Measurements from ENCODE around the gene TEX22.

The TEX22 gene

DNA sequence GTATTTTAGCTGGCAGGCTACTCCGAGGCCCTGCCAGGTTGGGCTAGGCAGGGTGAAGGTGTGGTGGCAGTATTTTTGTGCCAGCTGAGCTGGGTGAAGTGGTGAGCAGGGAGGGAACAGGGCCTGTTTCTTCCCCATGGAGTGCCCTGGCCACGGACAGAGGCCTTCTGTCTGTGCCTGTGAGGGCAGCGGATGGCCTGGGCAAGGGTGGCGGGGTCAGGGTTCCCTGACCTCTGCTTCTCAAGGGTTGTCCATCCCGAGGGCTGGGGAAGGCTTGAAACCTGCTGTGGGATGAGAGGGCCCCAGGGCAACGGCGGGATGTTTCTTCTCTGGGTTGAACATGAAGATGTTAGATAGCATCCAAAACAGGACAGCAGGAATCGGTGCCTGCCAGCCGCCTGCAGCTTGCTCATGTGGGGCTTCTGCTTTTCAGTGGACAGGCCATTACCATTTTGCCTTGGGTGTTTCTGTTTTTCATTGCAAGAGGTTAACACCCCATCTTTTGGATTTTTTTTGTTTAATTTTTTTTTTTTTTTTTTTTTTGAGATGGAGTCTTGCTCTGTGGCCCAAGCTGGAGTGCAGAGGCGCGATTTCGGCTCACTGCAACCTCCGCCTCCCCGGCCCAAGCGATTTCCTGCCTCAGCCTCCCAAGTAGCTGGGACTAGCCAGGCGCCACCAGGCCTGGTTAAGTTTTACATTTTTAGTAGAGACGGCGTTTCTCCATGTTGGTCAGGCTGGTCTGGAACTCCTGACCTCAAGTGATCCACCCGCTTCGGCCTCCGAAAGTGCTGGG is 24.6 kb downstream of the TEX22 start:
- DNase-seq, result no peak

- no peak for DNase-seq
Measured at GRCh38 chr14:105423488-105424195, 25.3 kb downstream of the TEX22 start.

- no peak for DNase-seq
Measured at GRCh38 chr14:105424861-105425260, 26.5 kb downstream of the TEX22 start.

DNA sequence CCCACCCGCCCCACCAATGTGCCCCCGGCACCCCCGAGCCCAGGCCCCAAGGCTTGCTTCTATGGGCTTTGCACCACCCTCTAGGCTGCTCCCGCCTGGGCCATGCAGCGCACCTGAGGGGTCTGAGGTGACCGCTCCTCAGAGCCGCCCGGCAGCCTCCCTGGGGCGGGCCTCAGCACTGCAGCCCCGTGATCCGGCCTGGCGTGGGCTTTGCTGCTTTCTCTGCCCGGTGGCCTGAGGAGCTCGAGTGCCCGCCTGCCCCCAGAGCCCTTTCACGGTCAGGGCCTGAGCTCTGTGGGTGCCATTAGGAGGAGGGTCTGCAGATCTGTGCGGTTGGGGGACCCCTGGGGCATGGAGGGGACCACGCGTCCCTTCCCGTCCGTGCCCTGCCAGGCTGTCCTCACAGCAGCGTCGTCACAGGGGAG is 27.5 kb downstream of the TEX22 start:
- DNase-seq, result no peak

DNA sequence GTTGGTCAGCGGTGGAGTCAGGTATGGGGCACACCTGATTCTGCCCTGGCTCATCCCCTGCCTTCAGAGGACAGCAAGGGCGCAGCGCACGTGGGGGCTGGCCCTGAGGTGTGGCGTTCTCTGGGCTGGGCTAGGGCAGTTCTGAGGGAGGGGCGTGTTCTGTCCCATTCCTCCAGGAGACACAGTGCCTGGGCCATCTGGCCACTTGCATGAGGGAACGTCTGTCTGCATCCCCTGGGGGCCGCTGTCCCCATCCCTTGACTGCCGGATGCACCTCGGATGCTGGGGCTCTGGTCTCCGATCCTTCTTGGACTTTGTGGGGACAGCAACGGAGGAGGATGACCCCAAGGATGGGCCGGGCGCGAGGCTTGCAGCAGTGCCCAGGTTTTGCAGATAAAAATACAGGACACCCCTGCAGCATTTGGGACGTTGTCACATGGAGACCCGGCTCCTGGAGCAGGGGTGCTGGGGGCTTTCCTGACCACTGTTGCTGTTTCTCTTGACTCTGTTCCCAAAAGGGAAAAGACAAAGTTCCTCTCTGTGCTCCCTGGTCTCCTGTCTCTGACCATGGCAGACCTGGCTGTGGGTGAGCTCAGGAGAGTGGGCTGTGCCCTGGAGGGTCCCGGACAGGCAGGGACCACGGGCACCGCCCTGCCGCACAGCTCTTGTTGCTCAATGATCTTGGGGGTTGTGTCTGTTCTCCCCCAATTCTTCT is 28.2 kb downstream of the TEX22 start:
- DNase-seq, result no peak

DNA sequence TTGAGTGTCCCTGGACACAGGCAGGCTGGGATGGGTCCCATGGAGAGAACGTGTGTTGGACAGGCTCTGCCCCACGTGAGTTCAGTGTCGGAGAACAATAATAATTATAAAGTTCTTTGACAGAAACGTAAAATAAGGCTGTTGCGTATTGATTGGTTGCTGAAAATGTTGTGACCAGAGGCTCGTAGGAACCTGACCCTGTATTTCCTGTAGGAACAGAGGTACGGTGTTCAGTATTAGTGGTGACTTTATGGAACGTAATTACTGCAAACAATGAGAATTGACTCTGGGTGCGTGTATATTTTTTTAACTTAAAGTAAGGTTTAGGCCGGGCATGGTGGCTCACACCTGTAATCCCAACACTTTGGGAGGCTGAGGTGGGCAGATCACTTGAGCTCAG is 29.1 kb downstream of the TEX22 start:
- no peak for DNase-seq

GRCh38 chr14:105427936-105428485 is 29.7 kb downstream of the TEX22 start:
- DNase-seq, result no peak

DNA sequence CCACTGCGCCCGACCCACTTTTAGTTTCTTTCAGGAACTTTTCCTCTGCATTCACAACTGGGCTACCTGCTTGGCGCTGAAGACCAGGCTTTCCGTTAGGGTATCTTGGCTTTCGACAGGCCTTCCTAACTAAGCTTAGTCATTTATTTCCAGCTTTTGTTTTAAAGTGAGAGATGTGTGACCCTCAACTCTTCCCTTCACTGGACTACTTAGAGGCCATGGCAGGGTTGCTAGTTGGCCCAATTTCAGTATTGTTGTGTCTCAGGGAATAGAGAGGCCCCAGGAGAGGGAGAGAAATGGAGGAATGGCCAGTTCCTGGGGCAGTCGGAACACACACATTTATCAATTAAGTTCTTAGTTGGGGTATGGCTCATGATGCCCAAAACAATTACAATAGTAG is 31.7 kb downstream of the TEX22 start:
- no peak for DNase-seq

GRCh38 chr14:105430565-105430964 is 32.2 kb downstream of the TEX22 start:
- DNase-seq, result no peak

DNA sequence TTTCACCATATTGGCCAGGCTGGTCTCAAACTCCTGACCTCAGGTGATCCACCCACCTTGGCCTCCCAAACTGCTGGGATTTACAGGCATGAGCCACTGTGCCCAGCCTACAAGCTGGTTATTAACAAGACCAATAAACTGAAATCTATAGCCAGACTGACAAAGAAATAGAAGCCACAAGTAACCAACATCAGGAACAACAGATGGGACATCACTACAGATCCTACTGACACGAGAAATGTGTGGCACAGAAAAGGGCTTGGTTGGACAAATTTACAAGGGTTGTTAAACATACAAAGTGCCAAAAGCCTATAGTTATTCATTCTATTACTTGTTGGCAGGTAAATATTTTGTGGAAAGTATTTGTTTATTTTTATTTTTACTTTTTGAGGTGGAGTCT is 32.9 kb downstream of the TEX22 start:
- no peak for DNase-seq

DNA sequence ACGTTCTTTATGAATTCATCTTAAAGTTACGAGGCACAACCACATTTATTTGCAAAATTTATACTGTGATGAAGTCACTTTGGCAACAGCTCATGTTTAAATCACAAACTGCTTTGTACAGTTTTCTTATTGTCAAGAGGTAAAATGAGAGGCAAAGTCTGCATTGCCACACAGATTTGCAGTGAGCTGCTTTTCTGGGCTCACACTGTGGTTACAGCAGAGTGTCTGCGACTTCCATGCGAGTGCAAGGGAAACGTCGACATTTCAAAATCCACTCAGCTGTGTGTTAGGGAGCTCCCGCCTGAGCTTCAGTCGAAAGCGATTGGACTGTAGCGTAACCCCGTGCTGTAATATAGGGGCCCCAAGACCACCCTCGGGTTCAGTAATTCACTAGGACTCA is 34.3 kb downstream of the TEX22 start:
- DNase-seq, result no peak

DNA sequence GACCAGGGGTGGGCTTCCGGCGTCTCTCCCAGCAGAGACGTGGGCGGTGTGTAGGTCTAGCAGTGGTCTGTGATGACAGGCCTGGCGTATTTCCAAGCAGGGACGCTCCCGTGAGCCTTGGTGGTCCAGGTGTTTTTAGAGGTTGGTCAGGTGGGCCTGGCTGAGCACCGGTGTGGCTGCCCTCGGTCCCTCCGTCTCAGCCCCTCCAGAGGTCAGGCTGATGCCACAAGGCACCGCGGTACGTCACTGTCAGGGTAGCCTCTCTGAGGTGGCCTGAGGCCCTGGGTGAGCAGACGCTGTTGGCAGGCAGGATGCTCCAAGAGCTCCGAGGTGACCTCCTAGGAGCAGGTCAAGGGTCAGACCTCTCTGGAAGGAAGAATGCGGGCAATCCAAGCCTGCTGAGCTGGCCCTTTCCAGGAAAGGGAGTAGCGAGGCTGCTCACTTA is 34.8 kb downstream of the TEX22 start:
- no peak for DNase-seq

- no peak for DNase-seq
Measured at GRCh38 chr14:105436402-105436801, 38.1 kb downstream of the TEX22 start.

DNA sequence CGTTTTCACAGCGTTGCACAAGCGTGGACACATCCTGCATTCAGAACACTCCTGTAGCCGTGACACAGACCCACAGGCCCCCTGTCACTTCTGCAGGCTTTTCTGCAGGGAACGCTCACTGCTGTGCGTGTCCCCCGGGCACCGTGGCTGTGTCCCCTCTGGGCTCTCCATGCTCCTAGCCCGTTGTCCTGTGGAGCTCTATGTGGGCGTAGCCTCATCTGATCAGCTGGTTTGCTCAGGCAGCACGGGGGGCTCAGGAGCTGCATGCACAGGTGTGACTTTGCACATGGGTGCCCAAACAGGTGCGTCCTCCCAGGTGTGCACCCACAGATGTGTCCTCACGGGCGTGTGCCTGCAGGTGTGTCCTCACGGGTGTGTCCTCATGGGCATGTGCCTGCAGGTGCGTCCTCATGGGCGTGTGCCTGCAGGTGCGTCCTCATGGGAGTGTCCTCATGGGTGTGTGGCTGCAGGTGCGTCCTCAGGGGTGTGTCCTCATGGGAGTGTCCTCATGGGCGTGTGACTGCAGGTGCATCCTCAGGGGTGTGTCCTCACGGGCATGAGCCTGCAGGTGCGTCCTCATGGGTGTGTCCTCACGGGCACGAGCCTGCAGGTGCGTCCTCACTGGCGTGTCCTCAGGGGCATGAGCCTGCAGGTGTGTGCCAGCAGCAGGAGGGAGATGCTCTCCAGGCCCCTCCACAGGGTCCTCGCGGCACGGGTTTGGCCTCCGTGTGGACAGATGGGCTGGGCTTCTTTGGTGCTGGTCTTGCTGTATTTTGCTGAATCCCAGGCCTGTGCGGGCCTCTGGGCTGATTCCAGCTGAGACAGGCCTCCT is 38.8 kb downstream of the TEX22 start:
- no peak for DNase-seq

DNA sequence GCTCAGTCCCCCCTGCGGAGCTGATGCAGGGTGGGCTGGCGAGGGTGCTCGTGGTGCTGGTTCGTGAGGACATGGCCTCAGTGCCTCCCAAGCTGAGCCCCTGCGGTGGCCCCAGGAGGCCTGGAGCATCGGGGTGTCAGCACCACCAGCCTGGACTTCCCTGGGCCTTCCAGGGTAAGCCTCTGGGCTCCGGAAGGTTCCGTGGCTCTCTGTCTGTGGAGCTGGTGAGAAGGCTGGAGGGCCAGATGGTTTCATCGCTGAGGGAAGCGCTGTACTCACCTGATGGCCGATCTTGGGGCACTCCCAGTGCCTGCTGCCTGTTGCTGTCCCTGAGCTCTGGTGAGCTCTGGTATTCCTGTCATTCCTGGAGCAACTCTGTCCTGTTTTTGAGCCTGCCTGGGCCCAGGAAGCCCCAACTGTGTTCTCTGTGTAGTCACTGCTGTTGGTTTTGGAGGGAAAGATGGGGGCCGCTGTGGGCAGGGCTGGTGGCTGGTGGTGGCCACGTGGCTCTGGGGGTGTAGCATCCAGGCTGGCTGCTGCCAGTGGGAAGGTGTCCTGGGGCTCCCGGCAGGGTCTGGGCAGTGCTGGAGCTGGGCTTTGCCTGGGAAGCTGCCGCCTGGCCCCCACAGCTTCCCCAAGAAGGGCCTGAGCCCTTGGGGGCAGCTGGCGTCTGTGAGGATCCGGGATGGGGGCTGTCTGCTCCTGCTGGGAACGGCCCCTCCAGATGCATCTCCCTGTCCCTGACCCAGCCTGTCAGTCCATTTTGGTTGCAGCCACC is 39.6 kb downstream of the TEX22 start:
- no peak for DNase-seq

DNA sequence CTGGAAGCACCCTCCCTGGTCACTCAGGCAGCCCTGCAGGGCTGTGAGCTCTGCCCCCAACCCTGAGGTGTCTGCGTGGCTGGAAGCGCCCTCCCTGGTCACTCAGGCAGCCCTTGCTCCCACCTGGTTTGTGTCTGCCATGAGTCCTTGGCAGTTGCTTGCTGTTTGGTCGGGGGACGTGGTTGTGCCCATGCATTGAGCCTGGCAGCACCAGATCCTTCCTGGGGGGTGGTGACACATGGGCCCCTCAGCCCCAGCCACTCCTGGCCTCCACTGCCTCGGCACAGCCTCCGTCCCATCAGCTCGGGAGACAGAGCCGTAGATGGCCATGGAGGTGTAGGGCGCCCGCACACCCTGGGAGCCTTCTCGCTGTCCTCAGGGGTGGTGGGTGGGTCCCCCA is 40.8 kb downstream of the TEX22 start:
- no peak for DNase-seq

- DNase-seq, result no peak
Measured at GRCh38 chr14:105439710-105440553, 41.6 kb downstream of the TEX22 start.

GRCh38 chr14:105440554-105440900 is 42.2 kb downstream of the TEX22 start:
- no peak for DNase-seq

DNA sequence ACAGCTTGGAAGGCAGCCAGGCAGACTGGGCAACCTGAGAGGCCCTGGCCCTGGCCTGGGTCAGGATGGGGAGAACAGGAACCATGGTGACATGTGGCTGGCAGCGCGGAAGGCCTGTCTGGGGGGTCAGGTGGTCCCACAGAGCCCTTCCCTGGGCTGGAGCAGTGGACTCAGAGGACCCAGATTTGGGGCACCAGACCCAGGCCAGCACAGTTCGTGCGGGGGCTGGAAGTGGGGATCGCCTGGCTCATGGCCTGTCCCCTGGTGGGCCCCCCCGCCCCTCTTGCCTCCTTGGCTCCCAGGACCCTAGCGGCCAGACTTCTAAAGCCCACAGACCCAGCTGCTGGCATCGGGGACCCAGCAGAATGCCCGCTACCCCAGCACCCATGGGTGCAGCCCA is 42.7 kb downstream of the TEX22 start:
- DNase-seq, result no peak

DNA sequence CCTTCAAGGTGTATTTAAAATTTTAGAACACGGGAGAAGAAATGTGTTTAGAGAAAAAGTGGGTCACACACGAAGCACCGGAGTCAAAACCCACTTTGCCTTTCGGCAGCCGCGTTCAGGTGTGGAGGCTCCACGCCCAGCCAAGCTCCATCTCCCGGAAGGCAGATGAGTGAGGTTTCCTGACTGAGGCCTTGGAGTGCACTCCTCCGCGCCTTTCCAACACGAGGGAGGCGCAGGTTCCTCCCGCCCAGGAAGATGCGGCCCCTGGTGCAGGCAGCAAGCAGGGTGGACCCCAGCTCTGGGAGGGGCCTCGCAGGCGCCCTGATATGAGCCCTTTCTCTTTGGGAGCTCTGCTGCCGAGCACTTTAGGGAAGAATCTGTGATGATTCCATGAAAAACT is 43.8 kb downstream of the TEX22 start:
- DNase-seq, result no peak

GRCh38 chr14:105442834-105443233 is 44.5 kb downstream of the TEX22 start:
- no peak for DNase-seq

All from eye (tissue), 1 donor.